HCT116 (cell line): ENCODE measurements around the gene FGD4. TPM values are rescaled to one million over a fixed set of nuclear protein-coding genes. Genes with fewer than 3 reads are reported as not detected.

Source experiments
- ATAC-seq: fragments of 200-7000 bp; cut with Tn5 transposase; 2 replicates; pipeline ENCODE4 v1.9.1; 2020; ENCODE audit warnings: mild to moderate bottlenecking, moderate library complexity
- BruUV-seq: library from RNA; stranded (reverse); fragments of 400-500 nt; replicated peaks from 2 replicates; lab custom pipeline; 2021; lab: Mats Ljungman, UMichigan
- CTCF ChIA-PET: fragments of 300-600 bp; sonication (Branson Sonifier 250); formaldehyde crosslinking; loops from one replicate; lab custom pipeline; 2021; ENCODE audit warnings: antibody characterized with exemption; lab: Charles Lee
- POLR2A ChIA-PET: fragments of 300-600, 350-600 bp; sonication (Branson Sonifier 250); formaldehyde crosslinking; loops from one replicate; lab custom pipeline; 2021; ENCODE audit warnings: antibody characterized with exemption; lab: Charles Lee
- RAD21 ChIA-PET, 2 experiments: fragments of 300-600 bp; sonication (Branson Sonifier 250); formaldehyde crosslinking; loops; one replicate each; lab custom pipeline; 2023; ENCODE audit warnings: low total read pairs in 2 of 2; ENCODE audit not compliant: uncharacterized antibody in 2 of 2, unreplicated experiment in 2 of 2, low non-redundant PET in 1 of 2; lab: Charles Lee
- DNase-seq: peaks from one replicate; pipeline ENCODE4 v3.0.0-alpha.2; 2010; ENCODE audit warnings: low read depth, low spot score
- H2AFZ ChIP-seq: fragments of 200-600 bp; shearing (Covaris generic), sonication (generic); 2 replicates; pipeline ENCODE4 v1.6.1; 2017; ENCODE audit warnings: low read depth, mixed run types, mixed read lengths, antibody characterized with exemption, low read length; ENCODE audit not compliant: poor library complexity, severe bottlenecking
- H3K27ac ChIP-seq: 2 replicates; pipeline ENCODE4 v1.5.1; 2012; ENCODE audit warnings: low read depth, low read length
- H3K27me3 ChIP-seq: fragments of 200-600 bp; sonication (generic); 2 replicates; pipeline ENCODE4 v1.6.1; 2016; ENCODE audit warnings: mixed run types, low read length, mixed read lengths; ENCODE audit not compliant: insufficient read depth
- H3K36me3 ChIP-seq, 2 experiments: fragments of 200-500 bp in 1 of 2; fragments of 200-600 bp in 1 of 2; sonication (Bioruptor generic) in 1 of 2; sonication (generic) in 1 of 2; 2 replicates each; pipeline versions ENCODE4 v1.5.1 to v1.6.1; 2014 to 2016; ENCODE audit warnings: low read length in 2 of 2, inconsistent platforms in 1 of 2, mixed read lengths in 1 of 2, mixed run types in 1 of 2; ENCODE audit not compliant: insufficient read depth in 2 of 2, control insufficient read depth in 1 of 2
- H3K4me1 ChIP-seq, 2 experiments: fragments of 200-600 bp in 1 of 2; sonication (generic) in 1 of 2; 2 replicates each; pipeline versions ENCODE4 v1.5.1 to v1.6.1; 2012 to 2017; ENCODE audit warnings: low read length in 2 of 2, inconsistent platforms in 1 of 2, mild to moderate bottlenecking in 1 of 2, mixed read lengths in 1 of 2, mixed run types in 1 of 2, moderate library complexity in 1 of 2; ENCODE audit not compliant: insufficient read depth in 2 of 2, control insufficient read depth in 1 of 2
- H3K4me2 ChIP-seq: fragments of 200-600 bp; sonication (generic); 2 replicates; pipeline ENCODE4 v1.6.1; 2017; ENCODE audit warnings: mixed run types, low read length, mixed read lengths
- H3K4me3 ChIP-seq, 2 experiments: fragments of 200-600 bp in 1 of 2; sonication (generic) in 1 of 2; replicated peaks in 1 of 2; 2 replicates each; pipeline ENCODE4 v1.5.1; 2011 to 2016; ENCODE audit warnings: low read length in 2 of 2, control low read depth in 1 of 2, low read depth in 1 of 2, mild to moderate bottlenecking in 1 of 2, mixed read lengths in 1 of 2, mixed run types in 1 of 2
- H3K79me2 ChIP-seq: fragments of 200-600 bp; sonication (generic); 2 replicates; pipeline ENCODE4 v1.6.1; 2017; ENCODE audit warnings: mild to moderate bottlenecking, mixed run types, low read length, moderate library complexity, mixed read lengths; ENCODE audit not compliant: insufficient read depth
- H3K9ac ChIP-seq: fragments of 200-600 bp; sonication (generic); 2 replicates; pipeline ENCODE4 v1.6.1; 2016; ENCODE audit warnings: low read length, mixed read lengths
- H3K9me2 ChIP-seq: fragments of 200-600 bp; sonication (generic), shearing (Covaris generic); 2 replicates; pipeline ENCODE4 v1.6.1; 2017; ENCODE audit warnings: mixed run types, mild to moderate bottlenecking, moderate library complexity; ENCODE audit not compliant: insufficient read depth
- H3K9me3 ChIP-seq, 2 experiments: fragments of 200-500 bp in 1 of 2; fragments of 200-600 bp in 1 of 2; sonication (Bioruptor generic) in 1 of 2; sonication (generic) in 1 of 2; 2 replicates each; pipeline ENCODE4 v1.6.1; 2014 to 2017; ENCODE audit warnings: low read length in 2 of 2, mixed read lengths in 2 of 2, inconsistent platforms in 1 of 2, low read depth in 1 of 2, mild to moderate bottlenecking in 1 of 2, mixed run types in 1 of 2, moderate library complexity in 1 of 2; ENCODE audit not compliant: control insufficient read depth in 1 of 2, insufficient read depth in 1 of 2
- H4K20me1 ChIP-seq: fragments of 200-600 bp; sonication (generic), shearing (Covaris generic); 2 replicates; pipeline ENCODE4 v1.6.1; 2017; ENCODE audit warnings: mixed run types, mild to moderate bottlenecking, moderate library complexity; ENCODE audit not compliant: insufficient read depth
- CBX3 ChIP-seq: IDR thresholded peaks from 2 replicates; pipeline ENCODE4 v1.6.1; 2012; ENCODE audit warnings: low read depth
- CEBPB ChIP-seq: IDR thresholded peaks from 2 replicates; pipeline ENCODE4 v1.6.1; 2012; ENCODE audit warnings: low read depth
- EGR1 ChIP-seq: IDR thresholded peaks from 2 replicates; pipeline ENCODE4 v1.6.1; 2012; ENCODE audit warnings: low read depth
- ELF1 ChIP-seq: IDR thresholded peaks from 2 replicates; pipeline ENCODE4 v1.6.1; 2012; ENCODE audit warnings: low read depth, borderline replicate concordance
- EZH2 ChIP-seq: fragments of 200-600 bp; sonication (generic); IDR thresholded peaks from 2 replicates; pipeline ENCODE4 v1.6.1; 2017; ENCODE audit warnings: antibody characterized with exemption, mixed run types
- EZH2phosphoT487 ChIP-seq: fragments of 200-600 bp; IDR thresholded peaks from 2 replicates; pipeline ENCODE4 v1.6.1; 2018; ENCODE audit warnings: antibody characterized with exemption, borderline replicate concordance
- FOSL1 ChIP-seq: IDR thresholded peaks from 2 replicates; pipeline ENCODE4 v1.6.1; 2012; ENCODE audit warnings: low read depth
- JUND ChIP-seq: IDR thresholded peaks from 2 replicates; pipeline ENCODE4 v1.6.1; 2012
- MAX ChIP-seq: IDR thresholded peaks from 2 replicates; pipeline ENCODE4 v1.6.1; 2012
- POLR2A ChIP-seq: IDR thresholded peaks from 2 replicates; pipeline ENCODE4 v1.7.0; 2011; ENCODE audit warnings: borderline replicate concordance; ENCODE audit not compliant: insufficient read depth, insufficient read length; ENCODE audit errors: extremely low read depth
- POLR2AphosphoS5 ChIP-seq: IDR thresholded peaks from 2 replicates; pipeline ENCODE4 v1.6.1; 2011; ENCODE audit warnings: mild to moderate bottlenecking, low read depth, low read length, moderate library complexity
- RAD21 ChIP-seq: IDR thresholded peaks from 2 replicates; pipeline ENCODE4 v1.6.1; 2012; ENCODE audit warnings: low read depth, mild to moderate bottlenecking
- REST ChIP-seq: IDR thresholded peaks from 2 replicates; pipeline ENCODE4 v1.6.1; 2012; ENCODE audit warnings: low read depth
- SIN3A ChIP-seq: IDR thresholded peaks from 2 replicates; pipeline ENCODE4 v1.6.1; 2012; ENCODE audit warnings: low read depth
- SRF ChIP-seq: IDR thresholded peaks from 2 replicates; pipeline ENCODE4 v1.6.1; 2012; ENCODE audit warnings: low read depth
- TCF7L2 ChIP-seq: IDR thresholded peaks from 2 replicates; pipeline ENCODE4 v1.7.0; 2011; ENCODE audit warnings: borderline replicate concordance, inconsistent platforms; ENCODE audit not compliant: insufficient read depth, insufficient read length; ENCODE audit errors: extremely low read depth
- YY1 ChIP-seq: IDR thresholded peaks from 2 replicates; pipeline ENCODE4 v1.6.1; 2011; ENCODE audit warnings: low read length, low read depth, moderate library complexity, mild to moderate bottlenecking; ENCODE audit not compliant: insufficient replicate concordance; ENCODE audit errors: extremely low read depth
- ZFX ChIP-seq: fragments of 450-650 bp; IDR thresholded peaks from 2 replicates; pipeline ENCODE4 v1.6.1; 2017
- ZNF274 ChIP-seq: fragments of 200-500 bp; sonication (Bioruptor generic); IDR thresholded peaks from 2 replicates; pipeline ENCODE4 v1.6.1; 2014; ENCODE audit warnings: mild to moderate bottlenecking, low read depth, low read length, inconsistent platforms
- intact Hi-C: fragments of 100-400 bp; cut with micrococcal nuclease; formaldehyde crosslinking; loops from 2 replicates; pipeline ENCODE4 v1.10.0; 2022
- total RNA-seq: library from RNA; stranded (reverse); gene quantifications from one replicate; pipeline ENCODE4 v1.2.1, GENCODE V29; 2021; ENCODE audit not compliant: unreplicated experiment
- TF ChIP-seq, protein P1 (sequence below): IDR thresholded peaks from 2 replicates; pipeline ENCODE4 v1.6.1; 2011; ENCODE audit warnings: mild to moderate bottlenecking, low read length, moderate library complexity; ENCODE audit not compliant: insufficient replicate concordance; ENCODE audit errors: extremely low read depth

Gene FGD4
- total RNA-seq, 1 experiment from 2014 or later: 7.7 TPM

GRCh38 chr12:32457251-32458025 is 58.1 kb downstream of the FGD4 start (continued):
- TF ChIP-seq ZFX (no peak), ELF1 (no peak), POLR2AphosphoS5 (no peak), JUND (no peak), SRF (no peak), EGR1 (no peak)

- intact Hi-C loops: no loop called here
- Histone ChIP-seq H3K27ac (no peak overlapping the region), H3K36me3 (no peaks in the 10 kb centered on the region), H3K4me2 (no peak overlapping the region), H3K4me3 (no peak overlapping the region), H3K9ac (no peak overlapping the region), H4K20me1 (no peaks in the 10 kb centered on the region), H3K4me1 (peaks cover 0 to 5% of the 10 kb centered on the region in 2 experiments; a peak in 2 of 4 replicates), H3K79me2 (no peaks in the 10 kb centered on the region), H2AFZ (no peak overlapping the region), H3K9me3 (no peaks in the 10 kb centered on the region), H3K9me2 (no peaks in the 10 kb centered on the region), H3K27me3 (no peaks in the 10 kb centered on the region)
- BruUV-seq: no TSS peak
- ChIA-PET CTCF (no interaction called here), RAD21 (no interaction called here), POLR2A (no interaction called here)
- DNase-seq (no peak), ATAC-seq (no peak)
- TF ChIP-seq ZFX (no peak), JUND (no peak), ELF1 (no peak), EGR1 (no peak), TCF7L2 (no peak), EZH2 (no peak), ZNF274 (no peak), POLR2A (no peak), CBX3 (no peak), EZH2phosphoT487 (no peak), RAD21 (no peak), REST (no peak), CEBPB (no peak), MAX (no peak), SIN3A (no peak), YY1 (no peak), FOSL1 (no peak)
- TF ChIP-seq, protein P1, sequence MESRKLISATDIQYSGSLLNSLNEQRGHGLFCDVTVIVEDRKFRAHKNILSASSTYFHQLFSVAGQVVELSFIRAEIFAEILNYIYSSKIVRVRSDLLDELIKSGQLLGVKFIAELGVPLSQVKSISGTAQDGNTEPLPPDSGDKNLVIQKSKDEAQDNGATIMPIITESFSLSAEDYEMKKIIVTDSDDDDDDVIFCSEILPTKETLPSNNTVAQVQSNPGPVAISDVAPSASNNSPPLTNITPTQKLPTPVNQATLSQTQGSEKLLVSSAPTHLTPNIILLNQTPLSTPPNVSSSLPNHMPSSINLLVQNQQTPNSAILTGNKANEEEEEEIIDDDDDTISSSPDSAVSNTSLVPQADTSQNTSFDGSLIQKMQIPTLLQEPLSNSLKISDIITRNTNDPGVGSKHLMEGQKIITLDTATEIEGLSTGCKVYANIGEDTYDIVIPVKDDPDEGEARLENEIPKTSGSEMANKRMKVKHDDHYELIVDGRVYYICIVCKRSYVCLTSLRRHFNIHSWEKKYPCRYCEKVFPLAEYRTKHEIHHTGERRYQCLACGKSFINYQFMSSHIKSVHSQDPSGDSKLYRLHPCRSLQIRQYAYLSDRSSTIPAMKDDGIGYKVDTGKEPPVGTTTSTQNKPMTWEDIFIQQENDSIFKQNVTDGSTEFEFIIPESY: no peak
Measured at GRCh38 chr12:32460638-32461037, 61.3 kb downstream of the FGD4 start.
